AG04450 (cell line): ENCODE measurements around the gene FASN. TPM values are rescaled to one million over a fixed set of nuclear protein-coding genes. Genes with fewer than 3 reads are reported as not detected.
A peak's percentile ranks its signal among the peaks of the same experiment; 100 is the strongest.

Experiments
- CTCF ChIA-PET: fragments of 300-600, 350-600 bp; formaldehyde crosslinking; extraction: SDS; loops from one replicate; lab custom pipeline; 2022; ENCODE audit warnings: antibody characterized with exemption, inconsistent platforms; lab: Charles Lee
- POLR2A ChIA-PET: fragments of 350-600 bp; formaldehyde crosslinking; extraction: SDS; loops from one replicate; lab custom pipeline; 2021; ENCODE audit warnings: antibody characterized with exemption, inconsistent platforms; lab: Yijun Ruan, JAX
- DNase-seq: peaks from one replicate; pipeline ENCODE4 v3.0.0-alpha.2; 2011; ENCODE audit warnings: low read depth, low spot score
- H3K27ac ChIP-seq: one replicate; pipeline ENCODE4 v1.5.1; 2012; ENCODE audit warnings: low read depth, low read length, control low read depth
- H3K27me3 ChIP-seq: one replicate; pipeline ENCODE4 v1.6.0; 2012; ENCODE audit warnings: low read length; ENCODE audit not compliant: control insufficient read depth, insufficient read depth
- H3K4me3 ChIP-seq: 2 replicates; pipeline ENCODE4 v1.5.1; 2011; ENCODE audit warnings: mild to moderate bottlenecking, low read depth, low read length, control low read depth
- H3K9me3 ChIP-seq: 2 replicates; pipeline ENCODE4 v1.5.1; 2012; ENCODE audit warnings: low read length; ENCODE audit not compliant: control insufficient read depth, insufficient read depth
- CTCF ChIP-seq: IDR thresholded peaks from 2 replicates; pipeline ENCODE4 v1.5.1; 2011; ENCODE audit warnings: low read depth, low read length, control low read depth, inconsistent platforms
- polyA plus RNA-seq: library from polyadenylated mRNA; depleted of rRNA; stranded (reverse); fragments of >200 nt; gene quantifications from 2 replicates; pipeline ENCODE4 v1.2.3, GENCODE V29; 2011

Gene FASN
- polyA plus RNA-seq, 1 experiment = 6.2 TPM

- CTCF ChIA-PET = no interaction called here
- H3K9me3 ChIP-seq = no peaks in the 10 kb centered on the region; the same call in 1 of the 2 replicates
- no peaks in the 10 kb centered on the region for H3K27me3 ChIP-seq
- POLR2A ChIA-PET = interaction anchor here (0.6 to 1.9 kb wide), 5 partner anchors 9 to 75 kb away, joined by 3 to 8 read pairs (median 5); partner anchors contain the start of genes CENPX, DCXR and LRRC45
- peak overlapping the region; percentile 52 for H3K27ac ChIP-seq
- TF ChIP-seq CTCF = no peak
- no peak for DNase-seq
- peak overlapping the region; percentile 71 for H3K4me3 ChIP-seq
These were observed 192 bp downstream of the FASN start for GRCh38 chr17:82097919-82098168.

- ChIA-PET CTCF (no interaction called here), POLR2A (interaction anchor here (0.6 to 1.9 kb wide), 5 partner anchors 9 to 75 kb away, joined by 3 to 8 read pairs (median 5); partner anchors contain the start of genes CENPX, DCXR and LRRC45)
- no peaks in the 10 kb centered on the region for H3K27me3 ChIP-seq
- H3K27ac ChIP-seq = peak overlapping the region; percentile 52
- H3K4me3 ChIP-seq = peak overlapping the region; percentile 71
- no peak for DNase-seq
- no peak for TF ChIP-seq CTCF
- H3K9me3 ChIP-seq = no peaks in the 10 kb centered on the region; the same call in 1 of the 2 replicates
These were observed 685 bp downstream of the FASN start for GRCh38 chr17:82097184-82097918.

DNA sequence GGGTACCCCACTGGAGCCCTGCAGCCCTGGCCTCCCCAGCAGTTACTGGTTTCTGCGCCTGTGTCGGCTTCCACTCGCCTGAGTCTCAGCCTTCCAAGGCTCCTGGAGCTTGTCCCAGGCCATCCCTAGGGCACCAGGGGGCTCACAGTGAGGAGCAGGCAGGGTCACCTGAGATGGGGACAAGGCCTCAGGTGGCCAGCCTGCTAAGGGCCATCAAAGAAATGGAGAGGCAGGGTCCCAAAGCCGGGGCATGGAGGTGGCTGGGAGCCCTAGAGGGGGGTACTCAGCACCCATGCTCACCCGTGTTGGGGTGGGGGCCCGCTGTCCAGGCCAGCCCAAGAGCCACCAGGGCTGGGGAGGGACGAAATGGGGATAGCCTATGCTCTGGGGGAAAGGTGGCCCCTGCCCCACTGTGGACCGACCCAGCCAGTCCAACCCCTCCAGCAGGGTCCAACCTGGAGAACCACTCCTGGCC is 1.3 kb downstream of the FASN start:
- no peak for TF ChIP-seq CTCF
- Histone ChIP-seq H3K4me3 (peak overlapping the region; percentile 71), H3K27ac (peak overlapping the region; percentile 31), H3K9me3 (no peaks in the 10 kb centered on the region; the same call in 1 of the 2 replicates), H3K27me3 (no peaks in the 10 kb centered on the region)
- POLR2A ChIA-PET = no interaction called here
- DNase-seq = no peak
- CTCF ChIA-PET = no interaction called here

DNA sequence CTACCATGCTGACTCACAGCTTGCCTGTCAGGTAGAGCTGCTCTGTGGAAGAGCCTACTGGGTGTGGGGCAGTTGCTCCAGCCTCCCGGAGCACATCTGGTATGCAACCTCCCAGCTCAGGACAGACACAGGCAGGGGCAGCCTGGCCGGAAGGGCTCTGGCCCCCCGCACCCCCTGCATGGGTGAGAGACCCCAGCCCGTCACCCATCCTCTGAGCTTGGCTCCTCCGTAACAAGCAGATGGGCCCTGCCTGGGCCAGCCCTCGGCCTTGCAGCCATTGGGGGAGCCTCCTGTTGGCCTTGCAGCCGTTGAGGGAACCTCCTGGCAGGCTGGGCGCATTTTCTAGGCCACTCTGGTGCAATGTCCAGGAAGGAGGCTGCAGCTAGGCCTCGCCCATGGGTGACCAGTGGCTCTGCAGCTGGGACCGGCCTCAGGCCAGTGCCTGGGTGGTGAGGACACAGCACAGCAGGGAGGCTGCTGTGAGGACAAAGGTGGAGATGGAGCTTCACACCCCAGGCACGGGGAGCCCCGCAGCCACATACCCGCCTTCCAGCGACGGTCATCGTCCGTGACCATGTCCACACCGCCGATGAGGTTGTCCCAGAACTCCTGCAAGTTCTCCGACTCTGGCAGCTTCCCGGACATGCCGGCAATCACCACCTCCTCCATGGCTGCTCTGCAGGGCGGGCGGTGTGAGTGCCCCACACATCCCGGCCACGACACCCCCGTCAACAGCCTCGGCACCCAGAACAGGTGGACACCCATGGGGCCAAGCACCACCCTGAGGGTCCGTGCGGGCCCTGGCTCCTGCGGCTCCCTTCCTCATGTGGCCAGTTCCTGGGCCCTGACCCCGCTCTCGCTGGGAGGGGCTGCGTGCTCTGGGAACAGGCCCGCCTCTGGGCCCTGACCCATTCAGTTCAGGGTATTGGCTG is 2.0 kb downstream of the FASN start:
- no peaks in the 10 kb centered on the region; the same call in 1 of the 2 replicates for H3K9me3 ChIP-seq
- no peak overlapping the region for H3K27ac ChIP-seq
- TF ChIP-seq CTCF = no peak
- no peaks in the 10 kb centered on the region for H3K27me3 ChIP-seq
- ChIA-PET CTCF (no interaction called here), POLR2A (no interaction called here)
- DNase-seq = no peak
- H3K4me3 ChIP-seq = peak overlapping the region; percentile 71
